Esophagus mucosa (tissue), 1 donor: ENCODE results near the gene RPL23. TPM values are rescaled to one million over a fixed set of nuclear protein-coding genes. Genes with fewer than 3 reads are reported as not detected.

Source experiments
- ATAC-seq: fragments of 200-7000 bp; cut with Tn5 transposase; one replicate; pipeline ENCODE4 v1.9.1; 2020
- total RNA-seq: library from RNA; stranded (reverse); gene quantifications from one replicate; pipeline ENCODE4 v1.2.4, GENCODE V29; 2023
- donor health status: DM: yes; HTN: yes; CAD: no.

RPL23 gene
- total RNA-seq, 1 donor from 2014 or later, result 1,222 TPM

DNA sequence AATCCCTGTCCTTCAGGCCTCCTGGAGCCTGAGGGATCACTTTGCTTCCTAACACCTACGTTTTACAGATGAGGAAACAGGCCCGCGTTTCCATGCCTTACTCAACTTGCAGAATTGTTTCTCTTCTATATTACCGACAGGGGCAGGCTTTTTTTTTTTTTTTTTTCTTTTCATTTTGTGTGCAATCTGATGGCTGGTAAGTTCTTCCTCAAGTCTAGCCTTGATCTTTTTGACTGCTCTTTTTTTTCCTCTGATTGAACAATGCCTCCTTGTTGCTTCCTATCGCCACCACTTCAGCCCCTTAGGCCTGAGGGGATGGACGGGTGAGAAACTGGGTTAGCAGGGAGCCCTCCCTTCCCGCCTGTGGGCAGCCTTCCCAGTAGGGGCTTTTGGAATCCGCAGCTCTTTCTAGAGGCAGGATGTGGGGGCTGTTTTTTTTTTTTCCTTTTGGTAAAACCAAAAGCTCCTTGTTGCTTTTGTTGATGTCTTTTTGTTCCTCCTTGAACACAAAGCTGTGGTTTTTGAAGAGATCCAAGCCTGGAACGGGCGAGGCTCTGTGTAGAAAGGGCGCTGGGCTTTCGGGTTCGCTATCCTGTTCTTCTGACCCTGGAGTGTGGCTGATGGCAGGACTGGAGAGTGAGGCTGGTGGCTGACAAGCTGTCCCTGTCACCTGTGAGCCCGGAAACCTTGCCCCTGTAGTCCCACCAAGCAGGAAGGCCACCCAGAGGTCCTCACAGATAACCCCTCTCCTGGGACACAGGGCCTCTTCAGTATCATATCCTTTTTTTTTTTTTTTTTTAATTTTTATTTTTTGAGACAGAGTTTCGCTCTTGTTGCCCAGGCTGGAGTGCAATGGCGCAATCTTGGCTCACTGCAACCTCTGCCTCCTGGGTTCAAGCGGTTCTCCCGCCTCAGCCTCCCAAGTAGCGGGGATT is 30.3 kb upstream of the RPL23 start:
- no peak for ATAC-seq

DNA sequence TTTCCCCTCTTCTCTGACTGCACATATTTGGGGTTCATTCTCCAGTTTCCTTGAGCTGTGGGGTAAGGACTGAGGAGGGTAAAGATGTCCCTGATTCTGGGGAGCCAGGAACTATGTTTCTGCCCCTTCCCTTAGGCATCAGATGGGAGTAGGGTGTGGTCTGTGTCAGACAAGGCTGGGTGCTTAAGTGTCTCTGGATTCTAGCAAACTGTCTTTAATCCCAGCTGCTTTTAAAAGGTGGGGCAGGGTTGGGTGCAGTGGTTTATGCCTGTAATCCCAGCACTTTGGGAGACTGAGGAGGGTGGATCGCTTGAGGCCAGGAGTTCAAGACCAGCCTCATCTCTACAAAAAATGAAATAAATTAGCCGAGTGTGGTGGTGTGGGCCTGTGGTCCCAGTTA is 29.3 kb upstream of the RPL23 start:
- ATAC-seq, result peak; percentile 46

- peak; percentile 13 for ATAC-seq
These were observed 28.2 kb upstream of the RPL23 start for GRCh38 chr17:38881600-38882191.

- ATAC-seq, result no peak
These were observed 26.6 kb upstream of the RPL23 start for GRCh38 chr17:38879878-38880665.

DNA sequence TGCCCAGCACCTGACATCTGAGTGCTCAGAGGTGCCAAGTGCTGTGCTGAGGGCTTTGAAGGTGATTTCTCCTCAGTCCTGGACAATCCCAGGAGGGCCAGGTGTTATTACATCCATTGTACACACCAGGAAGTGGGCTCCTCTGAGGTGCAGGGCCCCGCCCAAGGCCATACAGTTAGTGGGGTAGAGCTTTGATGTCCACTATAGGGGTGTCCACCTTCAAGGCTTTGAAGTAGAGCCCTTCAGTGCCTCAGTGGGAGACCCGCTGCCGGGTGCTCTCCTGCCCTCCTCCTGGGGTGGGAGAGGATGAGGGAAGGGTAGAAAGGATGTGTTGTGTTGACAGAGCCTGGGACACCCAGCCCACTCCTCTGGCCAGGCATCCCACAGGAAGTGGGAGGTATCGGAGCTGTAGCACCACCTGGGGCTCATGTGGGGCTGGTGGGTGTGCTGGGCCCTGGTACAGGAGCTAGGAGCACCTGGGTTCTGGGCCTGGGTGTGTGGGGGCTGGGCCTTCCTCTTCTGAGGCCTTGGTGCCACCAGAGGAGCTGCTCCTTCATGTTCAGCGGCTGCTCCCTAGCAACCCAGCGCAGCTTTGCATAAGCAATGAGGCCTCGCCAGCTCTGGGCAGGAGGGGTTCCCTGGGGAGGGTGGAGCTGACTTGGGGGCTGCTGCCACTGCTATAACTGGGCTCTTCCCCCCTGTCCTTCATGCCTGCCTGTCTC is 23.8 kb upstream of the RPL23 start:
- no peak for ATAC-seq

DNA sequence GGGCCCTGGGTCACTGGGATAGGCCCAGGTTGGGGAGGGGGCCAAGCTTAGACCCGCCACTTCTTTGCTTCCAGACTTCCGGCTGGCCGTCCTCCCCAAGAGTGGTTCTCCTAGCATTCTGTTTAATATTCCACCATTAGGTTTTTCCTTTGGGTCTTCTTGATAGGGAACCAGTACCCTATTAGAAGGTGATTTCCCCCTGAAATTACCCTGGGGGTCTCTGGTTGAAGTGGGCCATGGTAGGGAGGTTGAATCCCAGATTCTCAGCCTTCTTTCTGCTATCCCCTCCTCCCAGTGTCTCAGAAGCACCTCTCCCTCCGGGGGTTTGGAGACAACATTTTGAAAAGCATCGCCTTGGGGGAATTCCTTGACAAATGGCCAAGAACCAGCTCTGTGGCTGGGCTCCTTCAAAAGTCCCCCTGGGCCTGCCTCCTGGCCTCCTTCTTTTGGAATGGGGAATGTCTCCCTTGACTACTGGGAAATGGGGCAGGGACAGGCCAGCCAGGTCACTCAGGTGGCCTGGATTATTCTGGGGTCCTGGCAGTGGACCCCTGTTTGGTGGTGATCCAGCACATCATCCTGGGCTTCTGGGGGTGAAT is 22.1 kb upstream of the RPL23 start:
- ATAC-seq, result no peak

DNA sequence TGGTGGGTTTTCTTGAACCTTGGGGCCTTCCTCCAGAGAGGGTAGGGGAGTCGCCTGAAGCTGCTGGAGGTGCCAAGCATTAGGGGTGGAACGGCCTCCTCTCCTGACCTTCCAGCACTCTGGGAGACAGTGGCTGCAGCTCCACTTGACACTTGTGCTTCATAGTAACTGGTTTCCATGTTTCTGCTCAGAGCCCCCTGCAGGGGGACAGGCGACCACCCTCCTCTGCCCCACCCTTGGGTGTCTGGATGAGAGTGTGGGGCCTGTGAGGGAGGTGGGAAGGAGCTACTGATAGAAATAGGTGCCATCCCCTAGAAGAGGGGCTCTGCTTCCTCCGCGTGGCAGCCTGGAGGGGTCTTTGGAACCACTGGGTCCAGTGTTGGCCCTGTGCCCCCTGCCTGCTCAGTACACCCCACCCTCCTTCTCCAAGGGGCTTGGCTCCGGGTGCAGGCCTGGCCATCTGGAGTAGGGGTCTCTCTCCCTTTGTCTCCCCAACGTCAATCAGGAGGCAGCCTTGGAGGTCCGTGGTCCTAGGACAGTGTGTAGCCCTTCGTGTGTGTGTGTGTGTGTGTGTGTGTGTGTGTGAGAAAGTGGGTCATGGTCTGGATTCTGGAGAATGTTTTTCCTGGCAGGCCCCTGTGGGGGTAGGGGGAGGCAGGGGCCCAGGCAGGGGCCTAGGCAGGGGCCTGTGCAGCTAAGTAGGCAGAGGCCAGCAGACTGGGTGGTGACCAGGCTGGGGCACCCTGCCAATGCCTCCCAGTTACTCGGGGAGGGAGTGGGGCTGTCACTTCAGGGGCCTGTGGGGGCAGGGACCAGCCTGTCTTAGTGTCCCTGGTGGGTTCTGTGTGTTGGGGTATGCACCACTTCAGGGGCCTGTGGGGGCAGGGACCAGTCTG is 21.2 kb upstream of the RPL23 start:
- ATAC-seq, result no peak

DNA sequence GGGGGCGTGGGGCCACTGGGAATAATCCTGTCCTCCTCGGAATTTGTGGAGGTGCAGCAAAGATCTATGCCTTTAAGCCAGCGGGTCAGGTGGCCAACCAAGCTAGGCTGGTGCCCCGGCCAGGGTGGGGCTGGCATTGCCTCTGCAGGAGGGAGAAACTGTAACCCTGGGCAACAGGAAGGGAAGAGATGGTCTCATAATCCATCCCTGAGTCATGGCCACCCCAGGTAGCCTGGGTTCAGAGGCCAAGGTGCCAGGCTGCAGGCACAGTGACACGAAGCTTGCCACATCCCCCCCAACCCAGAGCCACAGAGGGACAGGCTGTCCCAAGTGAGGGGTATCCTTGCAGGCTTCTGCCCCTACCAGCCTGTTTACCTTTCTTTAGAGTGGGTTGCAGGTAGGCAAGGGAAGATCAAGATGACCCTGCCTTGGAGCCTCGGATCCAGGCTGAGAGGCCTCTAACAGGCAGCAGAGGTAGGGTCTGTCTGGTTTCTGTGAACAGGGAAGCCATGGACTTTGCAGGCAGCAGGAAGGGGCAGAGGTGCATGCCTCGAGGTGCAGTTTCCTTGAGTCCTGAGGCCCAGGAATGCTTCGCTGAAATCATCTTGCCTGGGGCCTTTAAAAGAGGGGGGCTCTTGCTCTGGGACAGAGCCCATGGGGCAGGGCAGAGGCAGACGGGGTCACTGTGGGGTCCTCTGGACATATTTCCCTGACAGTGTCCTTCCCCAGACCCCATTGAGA is 20.3 kb upstream of the RPL23 start:
- ATAC-seq, result no peak

DNA sequence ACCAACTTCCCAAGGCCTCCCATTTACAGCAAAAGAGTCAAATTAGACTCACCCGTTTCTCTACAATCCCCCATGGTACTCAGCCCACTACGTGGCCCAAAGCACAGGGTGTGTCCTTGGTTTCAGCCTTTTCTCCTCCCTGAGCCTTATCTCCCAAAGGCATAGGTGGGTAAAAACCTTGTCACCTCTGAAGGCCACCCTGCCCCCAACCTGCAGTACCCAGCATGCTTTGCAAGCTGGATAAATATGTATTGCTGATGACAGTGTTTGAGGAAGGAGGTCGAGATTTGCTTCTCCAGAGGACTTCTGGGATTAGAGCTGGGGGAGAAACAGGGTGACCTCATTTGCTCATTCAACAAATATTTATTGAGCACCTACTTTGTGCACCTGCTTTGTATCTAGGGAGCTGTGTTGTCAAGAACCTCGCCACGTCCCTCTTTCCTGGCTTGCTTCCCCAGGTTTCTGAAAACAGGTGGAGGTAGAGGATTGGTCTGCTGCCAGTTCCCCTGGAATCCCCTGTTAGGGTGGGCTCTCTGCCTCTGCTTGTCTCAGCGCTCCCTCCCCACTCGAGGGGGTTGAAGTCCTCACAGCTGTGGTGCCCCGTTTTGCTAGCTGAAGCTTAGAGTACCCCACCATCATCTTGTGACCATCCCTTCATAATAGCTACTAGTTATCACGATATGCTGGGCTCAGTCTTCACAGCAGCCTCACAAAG is 19.3 kb upstream of the RPL23 start:
- no peak for ATAC-seq

- ATAC-seq, result no peak
These were observed 18.5 kb upstream of the RPL23 start for GRCh38 chr17:38872027-38872511.

DNA sequence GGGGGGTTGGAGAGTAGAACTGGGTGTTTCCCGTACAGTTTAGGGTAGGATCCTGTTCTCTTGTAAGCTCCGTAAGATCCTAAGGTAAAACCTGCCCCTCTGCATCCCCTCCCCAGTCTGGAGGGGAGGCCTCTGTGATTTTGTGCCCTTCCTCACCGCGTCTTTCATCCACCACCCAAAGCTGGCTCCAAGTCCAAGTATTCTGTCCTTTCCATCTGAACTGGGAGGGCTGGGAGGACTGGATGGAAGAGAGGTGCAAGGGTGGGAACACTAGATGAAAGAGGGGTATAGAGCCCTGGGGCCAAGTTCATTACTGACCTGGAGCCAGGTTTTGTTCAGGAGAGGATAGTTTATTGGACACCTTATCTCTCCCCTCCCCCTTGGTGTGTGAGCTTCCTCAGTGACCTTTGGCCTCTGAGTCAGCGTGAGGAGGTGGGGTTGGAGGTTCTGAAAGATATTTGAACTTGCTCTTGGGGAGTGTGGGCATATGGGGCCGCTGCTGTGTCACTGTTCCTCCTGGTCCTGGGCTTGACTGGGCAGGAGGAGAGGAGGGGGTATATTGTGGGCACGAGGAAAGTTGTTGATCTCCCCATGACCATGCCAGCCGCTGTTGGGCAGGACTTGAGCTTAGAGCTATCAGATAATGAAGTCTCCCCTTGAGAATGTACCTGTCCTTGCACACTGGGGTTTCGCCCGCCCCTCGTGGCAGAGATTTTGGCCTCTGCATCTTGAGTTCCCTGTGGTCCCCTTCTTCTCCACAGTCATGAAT is 17.9 kb upstream of the RPL23 start:
- peak; percentile 22 for ATAC-seq

GRCh38 chr17:38870259-38871165 is 17.0 kb upstream of the RPL23 start:
- peak; percentile 61 for ATAC-seq

DNA sequence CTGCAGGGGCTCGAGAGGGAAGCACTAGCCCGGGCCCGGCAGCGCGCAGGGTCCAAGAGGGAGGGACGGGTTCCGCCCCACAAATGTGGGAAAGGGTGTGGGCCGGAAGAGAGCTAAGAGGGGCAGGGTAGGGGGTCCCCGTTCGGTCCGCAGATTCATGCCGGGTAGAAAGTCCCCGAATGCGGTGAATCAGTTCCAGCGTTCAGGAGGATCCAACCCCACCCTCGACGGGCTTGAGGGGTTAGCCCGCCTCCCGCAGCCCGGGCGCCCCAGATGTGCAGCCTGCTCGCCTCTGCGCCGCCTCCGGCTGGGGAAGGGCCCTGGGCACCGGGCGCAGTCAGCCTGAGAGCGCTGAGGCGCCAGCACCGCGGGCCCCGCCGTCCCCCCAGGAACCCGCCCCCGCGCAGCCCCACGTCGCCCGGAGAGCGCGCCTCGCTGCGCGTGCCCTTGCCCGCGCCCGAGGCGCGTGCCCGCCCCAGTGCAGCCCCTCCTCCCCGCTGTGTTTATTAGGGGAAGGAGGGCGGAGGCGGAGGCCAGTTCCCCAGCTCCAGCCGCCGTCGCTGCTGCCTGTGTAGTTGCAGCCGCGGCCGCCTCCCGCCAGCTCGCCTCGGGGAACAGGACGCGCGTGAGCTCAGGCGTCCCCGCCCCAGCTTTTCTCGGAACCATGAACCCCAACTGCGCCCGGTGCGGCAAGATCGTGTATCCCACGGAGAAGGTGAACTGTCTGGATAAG is 16.2 kb upstream of the RPL23 start, which contains the start of gene LASP1:
TSS of gene LASP1 (plus strand) at position 533 of the 733 bp plus-strand sequence. CDS start at position 665, 132 bp downstream.
- peak; percentile 81 for ATAC-seq

- ATAC-seq, result peak; percentile 69
These were observed 15.4 kb upstream of the RPL23 start for GRCh38 chr17:38868817-38869525.

GRCh38 chr17:38867968-38868816 is 14.7 kb upstream of the RPL23 start:
- no peak for ATAC-seq
